ENCODE measurements around the gene NTHL1. TPM values are rescaled to one million over a fixed set of nuclear protein-coding genes. Genes with fewer than 3 reads are reported as not detected.
"Not testable (repeated sequence)": the region's sequence is repeated elsewhere in the genome, so short reads cannot be mapped to it uniquely, and the experiment has no call there.

Gene NTHL1
- total RNA-seq, 2 donors from 2014 or later, result 10.3 to 17.7 TPM

DNA sequence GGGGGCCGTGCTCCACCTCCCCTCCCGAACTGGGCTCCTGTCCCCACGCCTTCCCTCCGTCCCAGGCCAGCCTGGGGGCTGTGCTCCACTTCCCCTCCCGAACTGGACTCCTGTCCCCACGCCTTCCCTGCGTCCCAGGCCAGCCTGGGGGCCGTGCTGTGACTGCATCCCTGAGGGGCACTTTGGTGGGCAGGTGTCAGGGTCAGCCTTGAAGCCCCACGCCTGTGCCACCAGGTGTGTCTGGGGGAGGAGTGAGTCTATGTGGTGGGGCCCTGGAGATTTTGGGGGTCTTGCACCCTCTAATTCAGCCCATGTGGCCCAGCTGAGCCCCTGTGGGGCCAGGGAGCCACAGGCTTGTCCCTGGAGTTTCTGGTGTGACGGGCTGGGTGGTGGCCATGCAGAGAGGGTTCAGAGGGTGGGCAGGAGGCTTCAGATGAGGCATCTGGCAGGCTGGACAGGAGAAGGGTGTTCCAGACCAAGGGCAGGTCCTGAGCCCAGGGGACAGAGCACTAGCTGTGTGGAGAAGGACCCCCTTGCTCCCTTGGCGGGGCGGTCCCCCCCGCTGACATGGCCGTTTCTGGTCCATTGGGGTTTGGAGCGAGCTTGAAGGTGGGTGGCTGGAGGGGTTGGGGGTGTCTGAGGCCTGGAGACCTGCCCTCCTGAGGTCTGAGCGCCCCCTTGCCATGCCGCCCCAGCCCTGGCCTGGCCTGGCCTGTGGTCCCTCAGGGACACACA, 12.8 kb downstream of the NTHL1 start:
- TF ChIP-seq, protein P1, sequence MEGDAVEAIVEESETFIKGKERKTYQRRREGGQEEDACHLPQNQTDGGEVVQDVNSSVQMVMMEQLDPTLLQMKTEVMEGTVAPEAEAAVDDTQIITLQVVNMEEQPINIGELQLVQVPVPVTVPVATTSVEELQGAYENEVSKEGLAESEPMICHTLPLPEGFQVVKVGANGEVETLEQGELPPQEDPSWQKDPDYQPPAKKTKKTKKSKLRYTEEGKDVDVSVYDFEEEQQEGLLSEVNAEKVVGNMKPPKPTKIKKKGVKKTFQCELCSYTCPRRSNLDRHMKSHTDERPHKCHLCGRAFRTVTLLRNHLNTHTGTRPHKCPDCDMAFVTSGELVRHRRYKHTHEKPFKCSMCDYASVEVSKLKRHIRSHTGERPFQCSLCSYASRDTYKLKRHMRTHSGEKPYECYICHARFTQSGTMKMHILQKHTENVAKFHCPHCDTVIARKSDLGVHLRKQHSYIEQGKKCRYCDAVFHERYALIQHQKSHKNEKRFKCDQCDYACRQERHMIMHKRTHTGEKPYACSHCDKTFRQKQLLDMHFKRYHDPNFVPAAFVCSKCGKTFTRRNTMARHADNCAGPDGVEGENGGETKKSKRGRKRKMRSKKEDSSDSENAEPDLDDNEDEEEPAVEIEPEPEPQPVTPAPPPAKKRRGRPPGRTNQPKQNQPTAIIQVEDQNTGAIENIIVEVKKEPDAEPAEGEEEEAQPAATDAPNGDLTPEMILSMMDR (IDR thresholded peaks at IDR 0.05), result no peak
- H3K36me3 ChIP-seq, result peaks cover 49% of the 10 kb centered on the region
- no peaks in the 10 kb centered on the region for H3K27me3 ChIP-seq
- H3K27ac ChIP-seq, result peak overlapping the region; percentile 85
- H3K4me1 ChIP-seq, result peaks cover 0 to 74% of the 10 kb centered on the region in 2 donors
- peak overlapping the region; percentile 27 to 50 for H3K4me3 ChIP-seq
- H3K9me3 ChIP-seq, result no peaks in the 10 kb centered on the region
- DNase-seq (ENCODE audit: low spot score), result no peak

DNA sequence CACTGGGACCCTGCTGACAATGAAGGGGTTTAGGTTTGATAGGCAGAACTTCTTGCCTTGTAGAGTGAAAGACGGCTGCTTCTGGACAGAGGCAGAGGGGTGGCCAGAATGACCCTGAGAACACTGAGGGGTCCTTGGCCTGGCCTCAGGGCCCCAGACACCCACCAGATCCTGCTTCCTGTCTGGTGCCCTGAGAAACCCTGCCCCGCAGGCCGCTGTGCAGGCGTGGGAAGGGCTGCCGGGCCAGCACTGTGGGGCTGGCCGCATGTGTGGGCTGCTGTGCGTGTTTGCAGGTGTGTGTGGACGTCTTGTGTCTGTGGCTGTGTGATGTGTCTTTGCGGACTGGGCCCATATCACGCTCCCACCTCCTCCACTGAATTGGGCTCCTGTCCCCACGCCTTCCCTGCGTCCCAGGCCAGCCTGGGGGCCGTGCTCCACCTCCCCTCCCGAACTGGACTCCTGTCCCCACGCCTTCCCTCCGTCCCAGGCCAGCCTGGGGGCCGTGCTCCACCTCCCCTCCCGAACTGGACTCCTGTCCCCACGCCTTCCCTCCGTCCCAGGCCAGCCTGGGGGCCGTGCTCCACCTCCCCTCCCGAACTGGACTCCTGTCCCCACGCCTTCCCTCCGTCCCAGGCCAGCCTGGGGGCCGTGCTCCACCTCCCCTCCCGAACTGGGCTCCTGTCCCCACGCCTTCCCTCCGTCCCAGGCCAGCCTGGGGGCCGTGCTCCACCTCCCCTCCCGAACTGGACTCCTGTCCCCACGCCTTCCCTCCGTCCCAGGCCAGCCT, 13.5 kb downstream of the NTHL1 start:
- H3K9me3 ChIP-seq; DNase-seq (ENCODE audit: low spot score); H3K27me3 ChIP-seq: not testable (repeated sequence)
- H3K4me3 ChIP-seq, result peak overlapping the region; percentile 47 to 50
- peaks cover 50% of the 10 kb centered on the region for H3K36me3 ChIP-seq
- peak overlapping the region; percentile 84 to 85 for H3K27ac ChIP-seq
- peaks cover 0 to 73% of the 10 kb centered on the region in 2 donors for H3K4me1 ChIP-seq

DNA sequence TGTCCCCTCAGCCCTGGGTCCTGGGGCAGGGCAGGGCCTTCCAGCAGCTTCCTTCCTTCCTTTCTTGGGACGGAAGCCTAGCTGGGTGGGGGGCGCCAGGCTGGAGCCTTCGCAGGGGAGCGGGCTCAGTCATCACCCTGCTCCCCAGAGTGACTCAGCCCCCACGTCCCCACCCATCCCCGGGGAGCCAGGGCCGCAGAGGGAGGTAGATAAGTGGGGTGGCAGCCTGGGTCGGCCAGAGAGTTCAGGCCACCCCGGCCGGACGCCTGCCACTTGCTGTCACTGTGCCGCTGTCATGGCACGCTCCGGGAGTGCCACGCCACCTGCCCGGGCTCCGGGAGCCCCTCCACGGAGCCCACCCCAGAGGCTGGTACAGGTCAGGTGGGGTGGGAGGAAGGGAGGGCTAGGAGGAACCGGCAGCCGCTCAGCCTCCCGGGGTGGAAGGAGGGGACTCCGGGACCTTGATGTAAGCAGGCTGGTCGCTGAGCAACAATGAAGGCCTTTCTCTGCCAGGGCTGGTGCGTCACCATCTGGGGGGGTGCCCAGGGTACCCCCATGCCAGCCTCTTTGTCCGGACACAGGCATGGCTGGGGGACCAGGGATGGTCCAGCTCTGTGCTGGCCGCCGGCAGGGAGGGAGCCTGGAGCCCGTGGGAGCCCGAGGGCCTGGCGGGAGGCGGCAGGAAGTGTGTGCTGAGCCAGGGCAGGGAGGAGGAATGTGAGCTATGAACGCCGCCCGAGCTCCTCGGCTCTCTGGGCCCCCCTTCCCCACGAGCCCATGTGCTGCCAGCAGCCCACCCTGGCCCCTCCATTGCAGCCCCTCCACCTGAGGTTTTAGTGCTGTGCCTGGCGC, 14.4 kb downstream of the NTHL1 start:
- Histone ChIP-seq H3K9me3 (no peaks in the 10 kb centered on the region), H3K4me3 (peak overlapping the region; percentile 47 to 50), H3K4me1 (peaks cover 0 to 73% of the 10 kb centered on the region in 2 donors), H3K27me3 (no peaks in the 10 kb centered on the region), H3K27ac (peak overlapping the region; percentile 84 to 85), H3K36me3 (peaks cover 42% of the 10 kb centered on the region)
- TF ChIP-seq, protein P1 (IDR thresholded peaks at IDR 0.05), result no peak
- DNase-seq (ENCODE audit: low spot score), result peak; percentile 79

DNA sequence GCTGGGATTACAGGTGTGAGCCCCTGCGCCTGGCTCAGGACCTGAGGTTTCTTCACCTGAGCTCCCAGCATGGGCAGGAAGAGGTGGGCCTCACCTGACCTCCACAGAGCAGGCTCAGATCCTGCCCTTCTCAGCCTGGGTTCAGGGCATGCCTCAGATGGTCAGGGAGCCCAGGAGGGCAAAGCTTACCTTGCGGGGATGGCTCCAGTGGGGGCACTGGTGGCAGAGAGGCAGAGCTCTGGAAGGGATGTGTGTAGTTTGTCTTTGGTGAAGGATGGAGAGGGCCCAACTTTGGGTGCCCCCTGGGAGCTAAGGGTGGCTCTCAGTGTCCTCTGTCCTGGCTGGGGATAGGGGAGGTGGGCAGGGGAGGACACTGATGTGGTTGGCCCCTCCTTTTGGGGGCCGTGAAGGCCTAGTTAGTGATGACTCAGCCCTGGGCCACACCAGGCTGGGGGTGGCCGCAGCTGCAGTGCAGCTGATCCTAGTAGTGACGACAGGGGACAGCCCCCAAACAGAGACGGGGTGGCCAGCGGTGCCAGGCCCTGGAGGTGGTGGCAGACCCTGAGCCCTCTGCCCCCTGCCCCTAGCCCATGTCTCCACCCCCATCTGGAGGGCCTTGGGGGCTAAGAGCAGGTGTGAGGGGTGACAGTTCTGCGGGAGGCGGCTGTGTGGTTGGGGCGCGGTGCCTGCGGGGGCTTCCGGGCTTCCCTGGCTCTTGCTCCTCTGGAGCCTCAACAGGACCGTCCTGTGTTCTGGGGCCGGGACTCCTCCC, 15.2 kb downstream of the NTHL1 start:
- Histone ChIP-seq H3K4me1 (peaks cover 0 to 73% of the 10 kb centered on the region in 2 donors), H3K4me3 (peak overlapping the region; percentile 3 to 50), H3K9me3 (no peaks in the 10 kb centered on the region), H3K36me3 (peaks cover 34% of the 10 kb centered on the region), H3K27ac (peak overlapping the region; percentile 84 to 85), H3K27me3 (no peaks in the 10 kb centered on the region)
- TF ChIP-seq, protein P1 (IDR thresholded peaks at IDR 0.05), result no peak
- DNase-seq (ENCODE audit: low spot score), result no peak

DNA sequence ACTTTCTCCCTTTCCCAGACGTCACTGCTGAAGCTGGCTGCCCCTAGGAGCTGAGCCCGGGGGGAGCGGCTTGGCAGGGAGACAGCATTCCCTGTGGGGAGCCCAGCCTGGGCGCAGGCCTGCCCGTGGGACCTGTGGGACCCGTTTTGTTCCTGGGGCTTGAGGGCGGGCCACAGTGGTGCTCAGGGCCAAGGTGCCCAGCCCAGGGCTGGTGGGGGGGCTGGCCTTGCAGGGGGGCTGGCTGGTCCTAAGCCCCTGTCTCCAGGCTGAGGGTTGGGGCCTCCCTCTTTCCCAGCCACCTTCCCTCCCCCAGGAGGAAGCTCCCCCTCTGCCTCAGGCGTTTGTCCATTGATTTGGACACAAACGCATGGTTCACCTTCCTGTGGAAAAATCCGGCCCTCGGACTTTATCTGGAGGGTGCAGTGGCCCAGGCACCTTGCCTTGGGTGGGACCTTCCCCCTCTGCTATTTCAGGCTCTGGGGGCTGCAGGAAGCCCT, 16.5 kb downstream of the NTHL1 start:
- Histone ChIP-seq H3K36me3 (peaks cover 21% of the 10 kb centered on the region), H3K27me3 (no peaks in the 10 kb centered on the region), H3K4me3 (peak overlapping the region; percentile 30 to 74), H3K4me1 (peaks cover 0 to 70% of the 10 kb centered on the region in 2 donors), H3K9me3 (no peaks in the 10 kb centered on the region), H3K27ac (peak overlapping the region; percentile 84 to 85)
- no peak for DNase-seq (ENCODE audit: low spot score)
- TF ChIP-seq, protein P1 (IDR thresholded peaks at IDR 0.05), result no peak

Data from right atrium auricular region (tissue), 2 donors.